Measurements from ENCODE around the gene ATP6V1G3.
"Not testable (repeated sequence)": the region's sequence is repeated elsewhere in the genome, so short reads cannot be mapped to it uniquely, and the experiment has no call there.

The ATP6V1G3 gene

DNA sequence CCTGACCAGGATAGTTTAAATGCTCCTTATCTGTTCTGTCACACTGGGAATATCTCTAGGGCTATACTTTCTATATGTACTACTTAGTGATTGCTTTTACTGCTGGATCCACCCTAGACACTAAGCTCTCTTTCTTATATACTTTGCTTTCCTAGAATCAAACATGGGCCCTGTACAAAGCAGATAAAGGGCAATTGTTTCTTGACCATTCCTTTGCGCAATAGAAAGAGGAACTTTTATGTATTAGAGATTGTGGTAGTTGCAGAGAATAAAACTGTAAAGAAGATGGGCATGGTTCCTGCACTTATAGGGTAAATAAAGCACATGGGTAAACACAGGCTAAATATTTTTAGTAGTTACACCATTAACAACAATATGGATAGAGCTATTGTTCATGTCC, 58.8 kb downstream of the ATP6V1G3 start:
- DNase-seq (ENCODE audit: low spot score), result no peak
- ChIA-PET POLR2A (ENCODE audit: low non-redundant PET) (no interaction called here), CTCF (interaction anchor here (0.6 to 1.2 kb wide), 3 partner anchors 14 to 1407 kb away, joined by 3 to 7 read pairs (median 4); no protein-coding TSS in a partner anchor)
- TF ChIP-seq, protein P1, sequence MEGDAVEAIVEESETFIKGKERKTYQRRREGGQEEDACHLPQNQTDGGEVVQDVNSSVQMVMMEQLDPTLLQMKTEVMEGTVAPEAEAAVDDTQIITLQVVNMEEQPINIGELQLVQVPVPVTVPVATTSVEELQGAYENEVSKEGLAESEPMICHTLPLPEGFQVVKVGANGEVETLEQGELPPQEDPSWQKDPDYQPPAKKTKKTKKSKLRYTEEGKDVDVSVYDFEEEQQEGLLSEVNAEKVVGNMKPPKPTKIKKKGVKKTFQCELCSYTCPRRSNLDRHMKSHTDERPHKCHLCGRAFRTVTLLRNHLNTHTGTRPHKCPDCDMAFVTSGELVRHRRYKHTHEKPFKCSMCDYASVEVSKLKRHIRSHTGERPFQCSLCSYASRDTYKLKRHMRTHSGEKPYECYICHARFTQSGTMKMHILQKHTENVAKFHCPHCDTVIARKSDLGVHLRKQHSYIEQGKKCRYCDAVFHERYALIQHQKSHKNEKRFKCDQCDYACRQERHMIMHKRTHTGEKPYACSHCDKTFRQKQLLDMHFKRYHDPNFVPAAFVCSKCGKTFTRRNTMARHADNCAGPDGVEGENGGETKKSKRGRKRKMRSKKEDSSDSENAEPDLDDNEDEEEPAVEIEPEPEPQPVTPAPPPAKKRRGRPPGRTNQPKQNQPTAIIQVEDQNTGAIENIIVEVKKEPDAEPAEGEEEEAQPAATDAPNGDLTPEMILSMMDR (conservative IDR thresholded peaks at IDR 0.05; ENCODE audit: low read depth), result no peak
- H3K27ac ChIP-seq, result no peak overlapping the region

- DNase-seq (ENCODE audit: low spot score), result no peak
- H3K27ac ChIP-seq, result no peak overlapping the region
- ChIA-PET POLR2A (ENCODE audit: low non-redundant PET) (no interaction called here), CTCF (interaction anchor here (0.6 to 1.2 kb wide), 3 partner anchors 14 to 1424 kb away, joined by 3 to 4 read pairs (median 3); no protein-coding TSS in a partner anchor)
- TF ChIP-seq, protein P1 (conservative IDR thresholded peaks at IDR 0.05; ENCODE audit: low read depth), result no peak
Measured at GRCh38 chr1:198480876-198481275, 59.6 kb downstream of the ATP6V1G3 start.

DNA sequence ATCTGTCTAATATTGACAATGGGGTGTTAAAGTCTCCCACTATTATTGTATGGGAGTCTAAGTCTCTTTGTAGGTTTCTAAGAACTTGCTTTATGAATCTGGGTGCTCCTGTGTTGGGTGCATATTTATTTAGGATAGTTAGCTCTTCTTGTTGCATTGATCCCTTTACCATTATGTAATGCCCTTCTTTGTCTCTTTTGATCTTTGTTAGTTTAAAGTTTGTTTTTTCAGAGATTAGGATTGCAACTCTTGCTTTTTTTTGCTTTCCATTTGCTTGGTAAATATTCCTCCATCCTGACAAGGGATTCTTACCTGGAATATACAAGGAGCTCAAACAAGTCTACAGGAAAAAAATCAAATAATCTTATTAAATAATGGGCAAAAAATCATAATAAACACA, 63.1 kb downstream of the ATP6V1G3 start:
- DNase-seq (ENCODE audit: low spot score); POLR2A ChIA-PET (ENCODE audit: low non-redundant PET); H3K27ac ChIP-seq: not testable (repeated sequence)
- CTCF ChIA-PET, result interaction anchor here (0.6 to 0.7 kb wide), 5 partner anchors 160 to 389 kb away, joined by 3 to 7 read pairs (median 3); no protein-coding TSS in a partner anchor
